HG02943 (cell line): ENCODE data around the gene EID2.

Source experiments
- ATAC-seq: cut with Tn5 transposase; IDR thresholded peaks from one replicate; pipeline ENCODE4 v1.9.1; 2021; ENCODE audit warnings: mild to moderate bottlenecking, low read depth, moderate library complexity; ENCODE audit not compliant: unreplicated experiment

The EID2 gene, protein sequence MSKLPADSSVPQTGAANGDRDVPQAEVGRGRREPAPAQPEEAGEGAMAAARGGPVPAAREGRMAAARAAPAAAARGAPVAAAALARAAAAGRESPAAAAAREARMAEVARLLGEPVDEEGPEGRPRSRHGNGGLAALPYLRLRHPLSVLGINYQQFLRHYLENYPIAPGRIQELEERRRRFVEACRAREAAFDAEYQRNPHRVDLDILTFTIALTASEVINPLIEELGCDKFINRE

DNA sequence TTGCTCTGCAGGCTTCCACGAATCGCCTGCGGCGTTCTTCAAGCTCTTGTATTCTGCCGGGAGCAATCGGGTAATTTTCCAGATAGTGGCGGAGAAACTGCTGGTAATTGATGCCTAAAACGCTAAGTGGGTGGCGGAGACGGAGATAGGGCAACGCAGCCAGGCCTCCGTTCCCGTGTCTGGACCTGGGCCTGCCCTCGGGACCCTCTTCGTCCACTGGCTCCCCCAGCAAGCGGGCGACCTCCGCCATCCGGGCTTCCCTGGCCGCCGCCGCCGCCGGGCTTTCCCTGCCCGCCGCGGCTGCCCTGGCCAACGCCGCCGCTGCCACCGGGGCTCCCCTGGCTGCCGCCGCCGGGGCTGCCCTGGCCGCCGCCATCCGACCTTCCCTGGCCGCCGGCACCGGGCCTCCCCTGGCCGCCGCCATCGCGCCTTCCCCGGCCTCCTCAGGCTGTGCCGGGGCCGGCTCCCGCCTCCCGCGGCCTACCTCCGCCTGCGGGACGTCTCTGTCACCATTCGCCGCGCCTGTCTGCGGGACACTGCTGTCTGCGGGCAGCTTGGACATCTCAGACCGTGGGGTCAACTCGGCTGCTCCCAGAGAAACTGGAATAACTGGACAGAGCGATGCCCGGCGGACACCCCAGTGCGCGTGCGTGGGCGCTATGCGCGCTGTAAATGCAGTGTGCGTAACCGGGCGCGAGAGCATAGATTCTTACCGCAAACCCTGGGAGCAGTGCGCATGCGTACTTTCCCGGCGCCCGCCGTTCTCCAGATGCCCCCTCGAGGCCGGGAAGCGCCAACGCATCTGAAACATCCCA lies at the start of gene EID2:
Gene EID2, minus strand, starts transcription at position 644 of the 815 bp plus-strand sequence. Its CDS starts 82 bp downstream, at position 562.
- ATAC-seq: peak; percentile 86

DNA sequence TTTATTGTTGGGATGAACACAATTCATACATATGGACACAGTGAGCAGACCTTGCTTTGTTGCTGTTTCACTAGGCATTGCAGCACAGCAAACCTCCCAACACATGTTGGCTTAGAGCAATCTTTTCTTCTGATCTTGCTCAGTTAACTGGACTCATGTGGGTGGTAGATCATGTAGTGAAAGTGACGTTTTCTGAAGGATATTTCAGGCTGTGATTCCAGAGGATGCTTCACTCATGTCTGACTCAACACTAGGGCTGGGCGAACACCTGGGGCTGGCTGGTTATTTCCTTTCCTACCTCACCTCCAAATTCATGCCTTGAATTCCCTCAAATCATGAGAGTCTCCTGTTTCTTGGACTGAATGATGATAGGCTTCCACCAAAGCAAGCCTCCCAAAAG lies 48.1 kb upstream of the EID2 start:
- no peak for ATAC-seq

DNA sequence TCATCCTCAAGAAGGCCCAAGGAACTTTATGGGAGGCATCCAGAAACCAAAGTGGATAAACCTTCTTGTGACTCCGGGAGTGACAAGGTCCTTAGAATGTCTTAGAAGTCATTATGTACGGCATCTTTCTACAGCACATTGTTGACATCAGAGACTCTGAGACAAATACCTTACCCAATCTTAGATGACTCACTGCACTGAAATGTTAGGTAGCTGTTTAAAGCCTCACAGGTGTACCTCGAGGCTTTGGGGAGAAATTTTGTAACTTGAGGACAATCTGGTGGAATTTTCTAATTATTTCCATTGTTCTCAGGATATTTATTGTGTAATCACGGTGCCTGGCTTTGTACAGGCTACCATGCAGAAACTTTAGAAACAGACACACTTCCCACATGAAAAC lies 47.5 kb upstream of the EID2 start:
- no peak for ATAC-seq

DNA sequence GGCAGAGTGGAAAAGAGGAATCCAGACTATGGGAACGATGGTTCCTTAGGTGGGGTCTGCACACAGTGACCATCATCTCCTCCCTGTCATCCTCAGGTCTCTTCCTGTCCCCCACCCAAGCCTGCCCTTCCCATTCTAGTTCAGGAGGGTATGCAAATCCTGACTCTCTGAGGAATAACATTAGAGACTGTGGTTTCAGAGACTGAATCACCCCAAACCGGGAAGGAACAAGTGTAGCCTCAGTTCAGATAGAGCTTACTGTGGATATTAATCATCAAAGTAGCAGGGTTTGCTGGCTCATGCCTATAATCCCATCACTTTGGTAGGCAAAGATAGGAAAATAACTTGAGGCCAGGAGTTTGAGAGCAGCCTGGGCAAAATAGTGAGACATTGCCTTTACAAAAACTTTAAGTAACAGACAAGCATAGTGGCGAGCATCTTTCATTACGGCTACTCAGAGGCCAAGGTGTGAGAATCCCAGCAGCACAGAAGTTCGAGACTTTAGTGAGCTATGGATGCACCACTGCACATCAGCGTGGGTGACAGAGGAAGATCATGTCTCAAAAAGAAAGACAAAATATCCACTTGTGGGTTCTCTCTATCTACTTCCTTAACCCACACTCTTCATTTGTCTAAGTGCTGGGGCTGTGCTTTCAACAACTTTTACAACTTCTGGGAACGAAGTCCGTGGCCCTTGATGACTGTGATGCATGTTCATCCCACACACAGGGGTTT lies 43.1 kb upstream of the EID2 start:
- no peak for ATAC-seq

DNA sequence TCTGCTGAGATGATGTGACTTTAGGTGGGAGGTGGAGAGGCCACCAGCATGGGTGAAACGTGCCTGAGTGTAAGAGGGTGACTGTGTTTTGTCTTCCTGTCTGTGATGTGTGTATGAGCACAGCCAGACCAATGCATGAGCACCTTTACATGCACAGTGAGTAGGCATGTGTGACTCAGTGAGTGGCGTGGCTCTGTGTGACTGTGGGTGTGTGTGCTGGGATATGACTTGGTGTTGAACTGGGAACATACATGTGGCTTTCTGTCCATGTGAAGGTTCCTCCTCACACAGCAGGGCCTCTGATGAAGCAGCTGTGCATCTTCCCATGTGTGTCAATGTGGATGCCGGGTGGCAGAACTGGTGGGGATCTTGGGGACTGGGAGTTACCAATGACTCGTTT lies 42.5 kb upstream of the EID2 start:
- ATAC-seq: no peak

DNA sequence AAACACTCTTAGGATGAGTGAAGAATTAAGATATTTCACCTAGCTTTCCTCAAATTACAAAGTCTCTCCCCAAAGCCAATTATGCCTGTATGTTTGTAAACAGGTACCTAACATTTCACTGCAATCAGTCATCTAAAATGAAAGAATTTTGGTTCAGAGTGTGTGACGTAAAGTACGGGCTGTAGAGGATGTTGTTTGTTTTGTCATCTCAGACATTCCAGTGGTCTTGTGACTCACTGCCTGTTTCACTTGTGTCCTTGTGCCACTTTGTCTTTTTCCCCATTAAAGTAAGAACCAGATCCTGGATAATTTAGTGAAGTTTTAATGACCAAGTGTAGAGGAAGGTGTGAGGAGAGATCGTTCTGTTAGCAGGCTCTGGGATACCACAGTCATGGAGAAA lies 28.6 kb upstream of the EID2 start:
- ATAC-seq: no peak

DNA sequence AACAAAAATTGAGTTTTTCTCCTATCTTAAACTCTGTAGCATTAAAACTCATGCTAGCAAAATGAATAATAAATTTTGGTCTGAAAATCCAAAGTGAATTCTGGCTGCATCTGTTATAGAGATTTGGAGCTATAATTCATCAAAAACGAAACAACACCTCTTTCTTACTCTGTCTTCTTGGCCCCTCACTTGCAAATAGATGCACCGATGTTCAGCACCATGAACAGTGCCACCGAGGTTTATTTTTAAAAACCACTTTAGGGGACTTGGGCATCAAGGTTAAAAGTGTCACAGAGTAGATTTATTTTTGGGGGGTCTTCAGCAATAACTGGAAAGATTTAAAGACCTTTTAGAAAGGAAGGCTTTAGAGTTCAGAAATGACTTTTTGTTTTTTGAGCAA lies 26.1 kb upstream of the EID2 start:
- no peak for ATAC-seq

DNA sequence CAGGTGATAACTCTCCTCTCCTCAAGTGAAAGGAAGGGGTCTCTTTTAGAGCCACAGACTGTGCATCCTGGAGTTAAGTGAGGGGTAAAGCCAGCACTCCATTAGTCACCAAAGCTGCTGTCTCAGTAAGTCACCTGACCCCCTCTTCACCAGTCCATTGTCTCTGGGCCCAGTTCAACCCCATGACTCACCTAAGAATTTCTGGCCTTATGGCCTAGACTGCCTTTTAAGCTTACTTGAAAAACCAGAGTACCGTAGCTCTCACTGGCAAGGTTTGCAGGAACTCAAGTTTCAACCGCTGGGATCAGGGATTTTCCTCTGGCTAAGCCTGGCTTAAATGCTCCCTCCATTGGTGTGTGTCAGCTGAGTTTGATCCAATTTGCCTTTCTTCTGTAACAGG lies 23.4 kb upstream of the EID2 start:
- no peak for ATAC-seq

DNA sequence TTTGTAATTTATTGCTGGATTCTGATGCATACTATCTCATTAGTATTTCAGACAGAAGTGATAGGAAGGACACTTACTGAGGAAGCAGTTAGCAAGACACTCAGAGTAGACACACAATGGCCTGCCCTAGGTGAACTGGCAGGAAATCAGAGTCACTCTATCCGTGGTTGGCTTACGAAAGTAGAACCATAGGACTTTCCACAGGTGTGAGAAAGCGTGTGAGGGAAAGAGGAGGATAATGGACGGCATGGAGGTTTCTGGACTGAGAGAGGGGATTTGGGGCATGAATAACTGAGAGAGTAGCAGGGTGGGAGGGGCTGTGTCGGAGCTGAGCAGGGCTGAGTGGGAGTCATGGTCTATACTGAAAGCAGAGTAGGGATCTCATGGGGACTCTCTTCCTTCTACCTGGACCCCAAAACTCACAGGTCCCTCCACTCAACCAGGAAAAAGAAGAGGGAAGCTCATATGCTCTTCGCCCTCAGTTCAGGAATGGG lies 18.7 kb upstream of the EID2 start:
- no peak for ATAC-seq

DNA sequence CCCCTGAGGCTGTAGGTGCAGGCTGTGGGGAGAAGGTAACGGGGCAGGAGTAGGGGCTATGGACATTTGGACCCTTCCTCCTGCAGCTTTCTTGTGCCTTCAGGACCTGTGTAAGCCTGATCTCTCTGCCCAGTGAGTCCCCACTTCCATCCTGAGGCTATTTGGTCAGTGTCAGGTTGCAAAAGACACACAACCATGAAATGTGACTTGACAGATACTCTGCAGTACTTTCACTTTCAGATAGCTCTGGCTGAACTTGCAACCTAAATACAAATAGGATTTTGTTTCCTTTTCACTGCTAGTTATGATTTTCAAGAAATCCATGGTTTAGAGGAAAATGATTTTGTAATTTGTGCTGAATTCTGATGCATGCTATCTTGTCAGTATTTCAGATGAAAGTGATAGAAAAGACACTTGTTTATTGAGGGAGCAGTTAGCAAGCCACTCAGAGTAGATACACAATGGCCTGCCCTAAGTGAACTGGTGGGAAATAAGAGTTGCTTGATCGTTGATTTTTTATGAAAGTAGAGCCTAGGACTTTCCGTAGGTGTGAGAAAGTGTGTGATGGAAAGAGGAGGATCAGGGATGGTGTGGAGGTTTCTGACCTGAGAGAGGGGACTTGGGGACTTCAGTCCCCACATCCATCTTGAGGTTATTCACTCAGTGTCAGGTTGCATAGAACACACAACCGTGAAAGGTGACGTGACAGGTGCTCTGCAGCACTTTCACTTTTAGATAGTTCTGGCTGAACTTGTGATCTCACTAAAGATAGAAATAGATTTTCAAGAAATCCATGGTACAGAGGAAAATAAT lies 18.1 kb upstream of the EID2 start:
- ATAC-seq: no peak

DNA sequence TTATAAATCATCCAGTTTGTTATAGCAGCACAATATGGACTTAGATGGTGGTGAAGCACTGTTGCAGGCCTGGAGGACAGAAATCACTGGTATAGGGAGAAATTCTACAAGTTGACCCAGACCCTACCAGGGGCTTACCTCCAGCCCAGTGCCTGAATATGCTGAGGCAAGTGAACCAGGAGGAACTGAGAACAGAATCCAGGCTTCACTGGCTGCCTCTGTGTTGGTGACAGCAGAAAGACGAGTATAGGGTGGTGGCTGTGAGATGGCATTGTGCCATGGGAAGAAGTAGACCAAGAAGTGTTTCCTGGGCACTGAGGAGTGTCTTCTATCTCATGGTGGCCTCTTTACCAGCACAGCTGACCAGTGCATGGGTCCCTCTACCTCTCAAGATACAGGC lies 15.9 kb upstream of the EID2 start:
- ATAC-seq: no peak

DNA sequence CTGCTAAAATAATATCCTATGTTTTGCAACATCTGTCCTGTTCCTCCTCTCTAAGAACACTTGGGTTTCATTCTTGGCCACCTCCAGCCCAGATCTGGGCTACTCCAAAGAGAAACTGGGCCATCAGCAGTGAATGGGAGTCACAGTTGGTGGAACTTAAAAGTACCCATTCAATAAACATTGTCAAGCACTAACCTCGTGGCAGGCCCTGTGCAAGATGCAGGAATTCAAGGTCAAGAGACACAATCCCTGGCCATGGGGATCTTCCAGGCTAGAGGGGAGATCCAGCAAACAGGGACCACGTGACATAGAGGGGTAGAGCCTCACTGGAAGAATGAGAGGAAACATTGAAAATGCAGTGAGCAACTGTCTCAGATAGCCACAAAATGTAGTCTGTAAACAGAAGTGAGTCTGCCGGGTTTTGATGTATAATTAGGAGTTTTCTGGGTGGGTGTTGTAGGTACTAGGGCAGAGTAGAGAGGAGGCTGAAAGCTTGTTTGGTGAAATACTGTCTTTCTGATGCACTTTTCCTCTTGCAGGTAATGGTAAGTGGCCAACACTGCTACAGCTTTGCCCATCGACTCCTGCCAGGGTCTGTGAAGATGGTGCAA lies 14.8 kb upstream of the EID2 start:
- no peak for ATAC-seq

DNA sequence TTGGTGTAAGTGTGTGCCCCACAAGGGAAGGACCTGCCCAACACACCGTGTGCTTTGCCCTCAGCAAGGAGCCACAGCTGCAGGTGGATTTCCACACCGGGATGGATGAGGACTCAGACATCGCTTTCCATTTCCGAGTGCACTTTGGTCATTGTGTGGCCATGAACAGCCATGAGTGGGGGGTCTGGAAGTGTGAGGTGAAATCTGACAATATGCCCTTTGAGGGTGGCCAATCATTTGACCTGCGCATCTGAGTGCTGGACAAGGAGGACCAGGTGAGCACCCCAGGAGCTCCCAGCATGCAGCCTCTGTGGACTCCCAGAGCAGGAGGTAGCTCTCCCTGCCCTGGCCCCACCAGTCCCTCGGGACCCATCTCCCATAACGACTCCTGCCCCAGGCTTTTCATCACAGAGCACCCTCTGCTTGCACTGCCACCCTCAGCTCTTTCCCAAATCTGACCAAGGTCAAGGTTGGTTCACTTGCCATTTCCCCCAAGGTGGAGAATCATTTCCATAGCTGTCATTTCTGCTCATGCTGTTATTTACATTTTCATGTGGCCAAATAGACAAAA lies 13.2 kb upstream of the EID2 start:
- ATAC-seq: no peak

DNA sequence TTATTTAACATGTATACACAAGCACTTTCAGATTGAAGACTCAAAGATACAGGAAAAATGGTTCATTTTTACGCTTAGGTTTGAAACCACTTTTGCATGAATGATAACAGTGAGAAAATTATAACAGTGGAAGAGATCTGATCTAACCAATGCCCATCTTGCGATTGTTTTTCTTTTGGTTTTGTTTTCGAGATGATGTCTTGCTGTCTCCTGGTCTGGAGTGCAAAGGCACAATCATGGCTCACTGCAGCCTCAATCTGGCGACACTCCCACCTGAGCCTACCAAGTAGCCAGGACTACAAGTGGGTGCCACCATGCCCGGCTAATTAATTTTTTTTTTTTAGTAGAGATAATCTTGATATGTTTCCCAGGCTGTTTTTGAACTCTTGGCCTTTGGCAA lies 10.2 kb upstream of the EID2 start:
- ATAC-seq: no peak

DNA sequence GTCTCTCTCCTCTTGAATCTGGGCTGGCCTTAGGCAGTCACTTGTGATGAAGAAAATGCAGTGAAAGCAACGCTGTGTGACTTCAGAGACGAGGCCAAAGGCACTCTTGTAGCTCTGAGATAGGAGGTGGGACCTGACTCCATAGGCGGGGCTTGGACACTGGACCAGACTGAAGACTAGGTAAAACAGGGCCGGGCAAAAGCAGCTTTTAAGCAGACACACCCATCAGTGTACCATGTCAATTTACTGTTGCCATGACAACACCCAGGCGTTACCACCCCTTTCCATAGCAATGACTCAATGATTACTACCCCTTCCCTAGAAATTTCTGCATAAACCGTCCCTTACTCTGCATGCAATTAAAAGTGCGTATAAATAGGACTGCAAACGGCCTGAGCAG lies 6.6 kb upstream of the EID2 start:
- ATAC-seq: no peak

DNA sequence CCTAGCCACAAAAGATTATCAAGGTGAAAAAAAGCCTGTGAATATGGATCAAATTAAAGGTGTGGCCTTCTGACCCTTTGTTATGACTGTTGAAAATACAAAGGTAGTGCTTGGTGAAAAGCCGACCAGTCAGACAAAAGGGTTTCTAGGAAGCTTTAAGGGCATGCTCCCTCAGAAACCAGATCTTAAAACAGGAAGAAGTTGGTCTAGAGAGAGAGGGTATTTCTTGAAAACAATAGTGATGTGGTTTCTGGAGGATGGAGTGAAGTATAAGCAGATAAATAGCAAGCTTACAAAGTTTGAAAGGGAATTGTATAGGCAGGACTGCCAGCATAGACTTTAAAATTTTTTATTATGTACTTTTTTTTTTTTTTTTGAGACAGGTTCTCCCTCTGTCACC lies 5.0 kb upstream of the EID2 start:
- ATAC-seq: no peak

DNA sequence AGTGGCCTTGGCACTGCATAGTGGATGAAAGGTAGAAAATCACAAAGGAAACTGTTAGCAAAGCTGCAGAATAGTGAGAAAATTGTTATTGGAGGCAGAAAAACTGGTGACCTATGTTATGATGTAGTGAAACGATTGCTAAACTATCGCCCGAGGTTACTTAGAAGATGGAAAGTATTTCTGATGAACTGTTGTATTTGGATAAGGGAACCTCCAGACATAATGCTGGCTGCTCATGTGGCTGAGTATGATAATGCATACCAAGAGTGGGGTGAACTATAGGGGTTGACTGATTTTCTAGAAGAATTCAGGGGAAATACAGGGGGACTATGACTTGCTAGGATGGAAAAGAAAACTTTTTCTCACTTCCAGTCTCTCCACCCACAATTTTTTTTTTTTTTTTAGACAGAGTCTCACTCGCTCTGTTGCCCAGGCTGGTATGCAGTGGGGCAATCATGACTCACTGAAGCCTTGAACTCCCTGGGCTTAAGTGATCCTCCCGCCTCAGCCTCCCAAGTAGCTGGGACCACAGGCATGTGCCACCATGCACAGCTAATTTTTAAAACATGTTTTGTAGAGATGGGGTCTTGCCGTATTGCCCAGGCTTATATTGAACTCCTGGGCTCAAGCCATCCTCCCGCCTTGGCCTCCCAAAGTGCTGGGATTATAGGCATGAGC lies 4.4 kb upstream of the EID2 start:
- ATAC-seq: no peak

DNA sequence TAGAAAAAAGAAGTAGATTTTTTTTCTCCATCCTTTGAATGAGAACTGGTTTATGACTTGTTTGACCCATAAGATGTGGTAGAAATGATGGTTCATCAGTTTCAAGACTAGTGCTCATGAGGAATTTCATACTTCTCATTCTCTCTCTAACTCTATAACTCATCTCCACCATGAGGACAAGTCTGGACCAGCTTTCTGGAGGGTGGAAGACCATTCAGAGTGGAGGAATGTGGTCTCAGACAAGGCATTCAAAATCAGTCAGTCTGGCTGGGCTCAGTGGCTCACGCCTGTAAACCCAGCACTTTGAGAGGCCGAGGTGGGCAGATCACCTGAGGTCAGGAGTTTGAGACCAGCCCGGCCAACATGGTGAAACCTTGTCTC lies 3.5 kb upstream of the EID2 start:
- no peak for ATAC-seq

DNA sequence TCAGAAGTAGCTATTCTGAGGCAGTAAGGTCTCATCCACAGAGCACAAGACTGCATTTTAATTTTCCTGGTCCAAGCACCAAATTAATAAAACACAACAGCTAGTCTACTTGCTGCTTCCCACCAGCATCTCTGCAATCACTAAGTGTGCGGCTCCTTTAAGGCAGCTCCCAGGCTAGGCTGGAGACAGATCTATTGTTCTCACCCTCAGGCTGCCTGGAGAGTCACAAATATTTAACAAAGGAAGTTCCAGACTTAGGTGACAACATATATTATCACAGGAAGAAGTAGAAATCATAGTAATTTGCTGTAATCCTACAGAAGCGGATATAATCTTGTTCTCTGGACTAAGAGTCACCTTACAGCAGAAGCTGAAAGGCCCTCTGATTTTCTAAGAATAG lies 2.2 kb upstream of the EID2 start:
- no peak for ATAC-seq
